Measurements from ENCODE around the gene YIPF3. TPM values are rescaled to one million over a fixed set of nuclear protein-coding genes. Genes with fewer than 3 reads are reported as not detected.

The YIPF3 gene
- total and polyA plus RNA-seq, 9 of the 15 experiments (the other 6 are each of a cell fraction or from before 2014, with no cell fraction given): 27.5 to 75.3 (median 57.6) TPM

- TF ChIP-seq HDAC1 (IDR thresholded peaks at IDR 0.05) (peak; percentile 14 to 86; a peak in 3 of 4 replicates), RBM22 (IDR thresholded peaks at IDR 0.05; ENCODE audit: low read depth, low read length, poor library complexity, severe bottlenecking) (no peak), ZNF239 (CRISPR knock-in tag; IDR thresholded peaks at IDR 0.05) (no peak), TOE1 (IDR thresholded peaks at IDR 0.05; ENCODE audit: borderline replicate concordance) (peak; percentile 71; the same call in 1 of the 2 replicates), TOE1 (CRISPR knock-in tag; IDR thresholded peaks at IDR 0.05; ENCODE audit: borderline replicate concordance, low read depth) (no peak), CSDE1 (IDR thresholded peaks at IDR 0.05) (peak in 1 of 2 experiments; percentile 79; a peak in 2 of 4 replicates), PKNOX1 (IDR thresholded peaks at IDR 0.05) (peak; percentile 77), FOXA3 (CRISPR knock-in tag; conservative IDR thresholded peaks at IDR 0.05 in 1 of 2, IDR thresholded peaks at IDR 0.05 in 1 of 2) (no peak), DIDO1 (tag; IDR thresholded peaks at IDR 0.05; ENCODE audit: low read depth) (peak; percentile 82; the same call in 1 of the 2 replicates), ATF3 (IDR thresholded peaks at IDR 0.05) (peak; percentile 8; the same call in 1 of the 2 replicates), ATF3 (CRISPR knock-in tag; conservative IDR thresholded peaks at IDR 0.05) (no peak), NFRKB (IDR thresholded peaks at IDR 0.05; ENCODE audit: low read depth) (peak; percentile 89; the same call in 1 of the 2 replicates), ELF4 (CRISPR knock-in tag; IDR thresholded peaks at IDR 0.05) (no peak), MLLT1 (IDR thresholded peaks at IDR 0.05) (no peak; a peak in 1 of 4 replicates), SMARCC2 (IDR thresholded peaks at IDR 0.05; ENCODE audit: low read depth) (no peak), VEZF1 (CRISPR knock-in tag; IDR thresholded peaks at IDR 0.05) (peak; percentile 73), U2AF1 (optimal IDR thresholded peaks at IDR 0.05; ENCODE audit: low read depth, low read length) (no peak), NR4A1 (CRISPR knock-in tag; IDR thresholded peaks at IDR 0.05) (no peak), NR4A1 (tag; IDR thresholded peaks at IDR 0.05) (no peak), NBN (IDR thresholded peaks at IDR 0.05; ENCODE audit: low read depth) (0 out of 2 replicates have a peak, but pooled peaks have one; percentile 40), CBFA2T2 (conservative IDR thresholded peaks at IDR 0.05) (no peak), TCF15 (CRISPR knock-in tag; IDR thresholded peaks at IDR 0.05) (no peak), BACH1 (tag; IDR thresholded peaks at IDR 0.05) (no peak), TAF9B (IDR thresholded peaks at IDR 0.05; ENCODE audit: partially characterized antibody) (peak; percentile 97)
These were observed 39.3 kb downstream of the YIPF3 start, which contains the start of gene TJAP1 (continued) for GRCh38 chr6:43477235-43478007.
